HUES48 (cell line): ENCODE results near the gene CEP250.

Experiments
- H3K27ac ChIP-seq: one replicate; pipeline ENCODE4 v1.7.0; 2013; ENCODE audit warnings: low read depth, low read length, inconsistent platforms
- H3K27me3 ChIP-seq: 2 replicates; pipeline ENCODE4 v1.6.1; 2013; ENCODE audit warnings: mild to moderate bottlenecking, low read length; ENCODE audit not compliant: control insufficient read depth, insufficient read depth
- H3K36me3 ChIP-seq: 2 replicates; pipeline ENCODE4 v1.6.1; 2013; ENCODE audit warnings: low read length; ENCODE audit not compliant: control insufficient read depth, insufficient read depth
- H3K4me1 ChIP-seq: 2 replicates; pipeline ENCODE4 v1.6.1; 2013; ENCODE audit warnings: mild to moderate bottlenecking, low read length; ENCODE audit not compliant: control insufficient read depth, insufficient read depth
- H3K4me3 ChIP-seq: 2 replicates; pipeline ENCODE4 v1.5.1; 2013; ENCODE audit warnings: mild to moderate bottlenecking, low read depth, low read length
- H3K9ac ChIP-seq: 2 replicates; pipeline ENCODE4 v1.6.1; 2013; ENCODE audit warnings: mild to moderate bottlenecking, low read depth, low read length, moderate library complexity
- H3K9me3 ChIP-seq: 2 replicates; pipeline ENCODE4 v1.6.1; 2013; ENCODE audit warnings: low read length; ENCODE audit not compliant: control insufficient read depth, insufficient read depth

Gene CEP250

GRCh38 chr20:35468671-35469334, 13.4 kb downstream of the CEP250 start:
- Histone ChIP-seq H3K36me3 (peaks cover 97% of the 10 kb centered on the region), H3K27me3 (no peaks in the 10 kb centered on the region), H3K9me3 (no peaks in the 10 kb centered on the region), H3K4me3 (no peak overlapping the region), H3K9ac (no peak overlapping the region), H3K4me1 (no peaks in the 10 kb centered on the region), H3K27ac (no peak overlapping the region)

DNA sequence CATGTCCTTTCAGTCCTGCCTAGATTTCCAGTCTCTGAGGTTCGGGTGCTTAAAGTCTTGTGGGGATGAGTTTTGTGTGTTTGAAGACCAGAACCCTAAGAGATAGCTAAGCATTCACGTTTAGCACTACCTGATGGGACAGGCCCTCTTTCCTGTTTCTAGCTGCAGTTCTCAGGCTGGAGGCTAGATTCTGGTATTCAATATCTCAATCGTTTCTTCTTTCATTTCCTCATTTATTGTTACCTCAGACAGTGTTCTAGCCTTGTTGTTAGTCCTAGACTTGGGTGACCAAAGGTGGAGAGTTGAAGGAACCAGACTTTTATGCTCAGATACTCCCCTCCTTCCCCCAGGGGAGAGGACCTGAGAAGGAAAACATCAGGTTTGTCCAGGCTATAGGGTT, 16.8 kb downstream of the CEP250 start:
- Histone ChIP-seq H3K36me3 (peaks cover 100% of the 10 kb centered on the region), H3K4me3 (no peak overlapping the region), H3K27me3 (no peaks in the 10 kb centered on the region), H3K9ac (no peak overlapping the region), H3K4me1 (no peaks in the 10 kb centered on the region), H3K9me3 (no peaks in the 10 kb centered on the region), H3K27ac (no peak overlapping the region)

DNA sequence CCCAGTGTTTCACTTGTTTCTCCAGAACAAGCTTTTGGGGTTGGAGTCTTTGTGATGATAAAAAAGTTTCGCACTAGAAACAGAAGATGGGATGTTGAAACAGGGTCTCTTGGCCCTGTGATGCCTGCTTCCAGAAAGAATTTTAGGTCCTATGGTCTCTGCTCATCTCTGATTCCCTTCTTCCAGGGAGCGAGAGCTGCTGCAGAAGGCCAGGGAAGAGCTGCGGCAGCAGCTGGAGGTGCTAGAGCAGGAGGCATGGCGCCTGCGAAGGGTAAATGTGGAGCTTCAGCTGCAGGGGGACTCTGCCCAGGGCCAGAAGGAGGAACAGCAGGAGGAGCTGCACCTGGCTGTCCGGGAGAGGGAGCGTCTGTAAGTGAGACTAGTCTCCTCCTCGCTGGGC, 18.3 kb downstream of the CEP250 start:
- Histone ChIP-seq H3K9ac (no peak overlapping the region), H3K36me3 (peaks cover 99% of the 10 kb centered on the region), H3K4me3 (no peak overlapping the region), H3K27me3 (no peaks in the 10 kb centered on the region), H3K27ac (no peak overlapping the region), H3K9me3 (no peaks in the 10 kb centered on the region), H3K4me1 (no peaks in the 10 kb centered on the region)

GRCh38 chr20:35474303-35474871, 19.0 kb downstream of the CEP250 start:
- peaks cover 99% of the 10 kb centered on the region for H3K36me3 ChIP-seq
- H3K9ac ChIP-seq, result no peak overlapping the region
- no peak overlapping the region for H3K27ac ChIP-seq
- H3K4me1 ChIP-seq, result no peaks in the 10 kb centered on the region
- H3K4me3 ChIP-seq, result no peak overlapping the region
- H3K27me3 ChIP-seq, result no peaks in the 10 kb centered on the region
- no peaks in the 10 kb centered on the region for H3K9me3 ChIP-seq

- no peak overlapping the region for H3K27ac ChIP-seq
- peaks cover 97% of the 10 kb centered on the region for H3K36me3 ChIP-seq
These were observed 20.9 kb downstream of the CEP250 start for GRCh38 chr20:35476288-35476687.

DNA sequence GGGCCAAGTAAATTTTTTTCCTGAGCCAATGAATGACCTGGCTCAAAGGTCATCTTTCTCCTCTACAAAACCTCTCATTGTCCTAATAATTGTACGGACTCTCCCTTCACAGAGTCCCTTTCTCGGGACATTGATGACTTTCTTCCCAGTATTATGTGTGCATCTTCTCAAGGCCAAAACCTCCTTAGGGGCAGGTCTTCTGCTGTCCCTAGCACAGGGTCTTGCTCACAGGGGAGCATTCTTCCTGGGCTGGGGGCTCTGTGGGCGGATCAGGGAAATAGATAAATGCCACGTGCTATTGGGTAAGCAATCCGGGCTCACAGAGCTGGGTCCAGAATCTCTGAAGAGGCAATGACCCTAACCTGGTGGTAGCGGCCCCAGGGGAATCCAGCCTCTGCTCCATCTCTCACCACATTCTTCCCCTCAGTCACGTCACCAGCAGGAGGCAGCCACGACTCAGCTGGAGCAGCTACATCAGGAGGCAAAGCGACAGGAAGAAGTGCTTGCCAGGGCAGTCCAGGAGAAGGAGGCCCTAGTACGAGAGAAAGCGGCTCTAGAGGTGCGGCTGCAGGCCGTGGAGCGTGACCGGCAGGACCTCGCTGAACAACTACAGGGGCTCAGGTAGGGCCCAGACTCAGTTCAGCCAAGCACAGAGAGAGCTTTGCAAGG, 23.5 kb downstream of the CEP250 start:
- peaks cover 4% of the 10 kb centered on the region; the same call in 1 of the 2 replicates for H3K9me3 ChIP-seq
- no peak overlapping the region for H3K4me3 ChIP-seq
- H3K4me1 ChIP-seq, result no peaks in the 10 kb centered on the region
- H3K27me3 ChIP-seq, result no peaks in the 10 kb centered on the region
- H3K36me3 ChIP-seq, result peaks cover 84% of the 10 kb centered on the region
- H3K27ac ChIP-seq, result no peak overlapping the region
- H3K9ac ChIP-seq, result no peak overlapping the region

More at GRCh38 chr20:35476288-35476687, 20.9 kb downstream of the CEP250 start:
- Histone ChIP-seq H3K4me3 (no peak overlapping the region), H3K9ac (no peak overlapping the region), H3K4me1 (no peaks in the 10 kb centered on the region), H3K9me3 (no peaks in the 10 kb centered on the region), H3K27me3 (no peaks in the 10 kb centered on the region)

GRCh38 chr20:35479798-35480197, 24.4 kb downstream of the CEP250 start:
- no peak overlapping the region for H3K27ac ChIP-seq
- H3K27me3 ChIP-seq, result no peaks in the 10 kb centered on the region
- H3K9me3 ChIP-seq, result peaks cover 4% of the 10 kb centered on the region; the same call in 1 of the 2 replicates
- H3K9ac ChIP-seq, result no peak overlapping the region
- no peaks in the 10 kb centered on the region for H3K4me1 ChIP-seq
- no peak overlapping the region for H3K4me3 ChIP-seq
- H3K36me3 ChIP-seq, result peaks cover 84% of the 10 kb centered on the region

- H3K4me1 ChIP-seq, result no peaks in the 10 kb centered on the region
- H3K27me3 ChIP-seq, result no peaks in the 10 kb centered on the region
- no peak overlapping the region for H3K9ac ChIP-seq
- peaks cover 73% of the 10 kb centered on the region for H3K36me3 ChIP-seq
- no peak overlapping the region for H3K27ac ChIP-seq
- H3K9me3 ChIP-seq, result peaks cover 4% of the 10 kb centered on the region; the same call in 1 of the 2 replicates
- H3K4me3 ChIP-seq, result no peak overlapping the region
These were observed 32.1 kb downstream of the CEP250 start for GRCh38 chr20:35487479-35487878.

DNA sequence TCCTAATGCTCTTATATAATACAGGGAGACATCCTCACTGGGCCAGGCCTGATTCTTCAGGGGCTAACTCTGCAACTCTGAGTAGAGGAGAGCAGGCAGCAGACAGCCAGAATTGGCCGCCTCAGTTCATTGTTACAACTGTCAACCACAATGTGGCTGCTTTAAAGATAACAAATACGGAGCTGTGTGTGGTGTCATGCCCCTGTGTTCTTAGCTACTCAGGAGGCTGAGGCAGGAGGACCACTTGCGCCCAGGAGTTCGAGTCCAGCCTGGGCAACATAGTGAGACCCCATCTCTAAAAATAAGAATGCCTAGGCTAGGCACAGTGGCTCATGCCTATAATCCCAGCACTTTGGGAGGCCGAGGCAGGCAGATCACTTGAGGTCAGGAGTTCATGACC, 34.3 kb downstream of the CEP250 start:
- no peak overlapping the region for H3K4me3 ChIP-seq
- no peak overlapping the region for H3K27ac ChIP-seq
- H3K4me1 ChIP-seq, result no peaks in the 10 kb centered on the region
- no peaks in the 10 kb centered on the region for H3K27me3 ChIP-seq
- H3K9me3 ChIP-seq, result no peaks in the 10 kb centered on the region
- no peak overlapping the region for H3K9ac ChIP-seq
- peaks cover 81% of the 10 kb centered on the region for H3K36me3 ChIP-seq

DNA sequence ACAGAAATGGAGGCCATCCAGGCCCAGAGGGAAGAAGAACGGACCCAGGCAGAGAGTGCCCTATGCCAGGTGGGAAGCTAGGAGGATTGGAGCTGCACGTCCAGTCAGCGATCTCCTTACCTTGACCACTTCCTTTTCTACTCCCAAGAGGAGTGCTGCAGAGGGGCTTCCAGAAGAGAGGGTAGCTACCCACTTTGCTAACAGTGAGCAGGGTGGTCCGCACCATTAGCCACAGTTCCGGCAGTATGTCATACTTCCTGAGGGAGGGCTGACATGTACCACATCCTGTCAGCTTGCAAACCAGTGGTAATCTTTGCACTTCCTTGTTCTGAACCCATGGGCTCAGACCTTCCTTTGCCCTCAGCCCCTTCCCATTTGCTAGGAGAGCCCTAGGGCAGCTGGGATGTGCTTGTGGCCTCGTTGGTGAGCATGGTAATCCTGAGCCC, 35.4 kb downstream of the CEP250 start:
- Histone ChIP-seq H3K27ac (no peak overlapping the region), H3K9ac (no peak overlapping the region), H3K36me3 (peaks cover 88% of the 10 kb centered on the region)

GRCh38 chr20:35491823-35492222, 36.4 kb downstream of the CEP250 start:
- Histone ChIP-seq H3K4me1 (no peaks in the 10 kb centered on the region), H3K27me3 (no peaks in the 10 kb centered on the region), H3K36me3 (peaks cover 88% of the 10 kb centered on the region), H3K4me3 (no peak overlapping the region), H3K27ac (no peak overlapping the region), H3K9me3 (no peaks in the 10 kb centered on the region), H3K9ac (no peak overlapping the region)

More for the DNA sequence above, 35.4 kb downstream of the CEP250 start:
- H3K4me1 ChIP-seq, result no peaks in the 10 kb centered on the region
- no peak overlapping the region for H3K4me3 ChIP-seq
- no peaks in the 10 kb centered on the region for H3K9me3 ChIP-seq
- H3K27me3 ChIP-seq, result no peaks in the 10 kb centered on the region
